HepG2 (cell line): ENCODE data around the gene FAM3A. TPM values are rescaled to one million over a fixed set of nuclear protein-coding genes. Genes with fewer than 3 reads are reported as not detected.
A peak's percentile ranks its signal among the peaks of the same experiment; 100 is the strongest.

Source experiments
- ATAD3A ChIP-seq: sonication (generic); formaldehyde crosslinking; IDR thresholded peaks from 2 replicates; pipeline ENCODE4 v1.4.0; 2020; ENCODE audit warnings: missing genetic modification reagents
- CENPX ChIP-seq: sonication (generic); formaldehyde crosslinking; IDR thresholded peaks from 2 replicates; pipeline ENCODE4 v1.9.0; 2021; ENCODE audit warnings: mild to moderate bottlenecking, missing genetic modification reagents, moderate library complexity
- E2F1 ChIP-seq: sonication (generic); formaldehyde crosslinking; IDR thresholded peaks from 2 replicates; pipeline ENCODE4 v1.5.0; 2020; ENCODE audit warnings: missing genetic modification reagents
- ERF ChIP-seq: IDR thresholded peaks from 2 replicates; pipeline ENCODE4 v1.6.1; 2018; ENCODE audit warnings: missing biosample characterization, missing genetic modification reagents
- FOXP1 ChIP-seq, 2 experiments: fragments of 450-650 bp in 1 of 2; IDR thresholded peaks; 2 replicates each; pipeline ENCODE4 v1.6.1; 2017 to 2018; ENCODE audit warnings: antibody characterized with exemption in 1 of 2
- HDAC2 ChIP-seq: sonication (generic); formaldehyde crosslinking; IDR thresholded peaks from 2 replicates; pipeline ENCODE4 v1.4.0; 2020; ENCODE audit warnings: missing genetic modification reagents
- HNF4G ChIP-seq, 2 experiments: sonication (generic) in 1 of 2; formaldehyde crosslinking in 1 of 2; IDR thresholded peaks; 2 replicates each; pipeline versions ENCODE4 v1.4.0 to v1.6.1; 2011 to 2020; ENCODE audit warnings: borderline replicate concordance in 2 of 2, low read depth in 2 of 2, mild to moderate bottlenecking in 2 of 2, low read length in 1 of 2, missing genetic modification reagents in 1 of 2, moderate library complexity in 1 of 2
- IKZF4 ChIP-seq: sonication (generic); formaldehyde crosslinking; IDR thresholded peaks from 2 replicates; pipeline ENCODE4 v1.5.1; 2020; ENCODE audit warnings: borderline replicate concordance, mild to moderate bottlenecking, low read depth, missing genetic modification reagents; ENCODE audit errors: not compliant biosample characterization
- MAX ChIP-seq: IDR thresholded peaks from 2 replicates; pipeline ENCODE4 v1.6.1; 2012; ENCODE audit warnings: inconsistent platforms
- NFKB2 ChIP-seq: sonication (generic); formaldehyde crosslinking; IDR thresholded peaks from 2 replicates; pipeline ENCODE4 v1.4.0; 2020; ENCODE audit warnings: missing genetic modification reagents, borderline replicate concordance
- NFRKB ChIP-seq: fragments of 450-650 bp; IDR thresholded peaks from 2 replicates; pipeline ENCODE4 v1.6.1; 2017
- PHF8 ChIP-seq: sonication (generic); formaldehyde crosslinking; IDR thresholded peaks from 2 replicates; pipeline ENCODE4 v1.5.0; 2020; ENCODE audit warnings: missing genetic modification reagents
- ZNF234 ChIP-seq: sonication (generic); formaldehyde crosslinking; conservative IDR thresholded peaks from 2 replicates; pipeline ENCODE4 v1.5.1; 2020; ENCODE audit warnings: mild to moderate bottlenecking, missing genetic modification reagents
- ZNF317 ChIP-seq: sonication (generic); formaldehyde crosslinking; IDR thresholded peaks from 2 replicates; pipeline ENCODE4 v1.5.0; 2020; ENCODE audit warnings: mild to moderate bottlenecking, missing genetic modification reagents
- ZNF503 ChIP-seq: sonication (generic); formaldehyde crosslinking; IDR thresholded peaks from 2 replicates; pipeline ENCODE4 v1.4.0; 2020; ENCODE audit warnings: missing genetic modification reagents
- ZNF543 ChIP-seq: sonication (generic); formaldehyde crosslinking; IDR thresholded peaks from 2 replicates; pipeline ENCODE4 v1.4.0; 2020; ENCODE audit warnings: mild to moderate bottlenecking, missing genetic modification reagents
- ZNF652 ChIP-seq: IDR thresholded peaks from 2 replicates; pipeline ENCODE4 v1.6.1; 2016; ENCODE audit warnings: low read depth, borderline replicate concordance
- ZNF746 ChIP-seq: sonication (generic); formaldehyde crosslinking; IDR thresholded peaks from 2 replicates; pipeline ENCODE4 v1.8.0; 2022; ENCODE audit warnings: mild to moderate bottlenecking, missing genetic modification reagents
- ZSCAN22 ChIP-seq: sonication (generic); formaldehyde crosslinking; IDR thresholded peaks from 2 replicates; pipeline ENCODE4 v1.4.0; 2020; ENCODE audit warnings: mild to moderate bottlenecking, missing genetic modification reagents
- polyA plus RNA-seq, 8 experiments: library from polyadenylated mRNA; depleted of rRNA in 3 of 8; stranded (reverse) in 7 of 8; unstranded in 1 of 8; fragments of >200 nt; fragmentation: Illumina TruSeq in 4 of 8; extraction: Trizol in 4 of 8; gene quantifications; 2 replicates each; pipeline versions ENCODE4 v1.2.1 to v1.2.3, GENCODE V29; 2011 to 2016; ENCODE audit warnings: low read depth in 4 of 8, missing spikeins in 1 of 8, mixed read lengths in 1 of 8; ENCODE audit not compliant: insufficient read depth in 1 of 8
- total RNA-seq, 5 experiments: library from RNA; depleted of rRNA; stranded (reverse); fragments of >200 nt; fragmentation: Illumina TruSeq; extraction: Trizol; gene quantifications; 2 replicates each; pipeline ENCODE4 v1.2.3, GENCODE V29; 2016; ENCODE audit warnings: low read depth in 1 of 5
- TF ChIP-seq, protein P1 (sequence below): sonication (generic); formaldehyde crosslinking; conservative IDR thresholded peaks from 2 replicates; pipeline ENCODE4 v1.4.0; 2020; ENCODE audit warnings: missing genetic modification reagents

FAM3A gene
- total and polyA plus RNA-seq, 2 of the 13 experiments (the other 11 are each of a cell fraction or from before 2014, with no cell fraction given): 11.2 to 22.7 TPM

- TF ChIP-seq E2F1 (CRISPR knock-in tag) (no peak), FOXP1 (IDR thresholded peaks at IDR 0.05) (no peak), FOXP1 (CRISPR knock-in tag; IDR thresholded peaks at IDR 0.05) (peak; percentile 16; the same call in 1 of the 2 replicates), CENPX (CRISPR knock-in tag) (no peak), ZNF746 (CRISPR knock-in tag) (no peak; the same call in 1 of the 2 replicates), ATAD3A (CRISPR knock-in tag) (no peak), HNF4G (IDR thresholded peaks at IDR 0.05; ENCODE audit: borderline replicate concordance, low read depth, low read length) (no peak; the same call in 1 of the 2 replicates), HNF4G (CRISPR knock-in tag; IDR thresholded peaks at IDR 0.05; ENCODE audit: borderline replicate concordance, low read depth) (no peak), IKZF4 (CRISPR knock-in tag) (no peak), ERF (CRISPR knock-in tag) (peak; percentile 46; the same call in 1 of the 2 replicates), ZNF543 (no peak), PHF8 (no peak), NFRKB (no peak), HDAC2 (CRISPR knock-in tag) (peak; percentile 44; the same call in 1 of the 2 replicates), ZSCAN22 (CRISPR knock-in tag) (no peak), ZNF317 (no peak), ZNF234 (no peak), NFKB2 (CRISPR knock-in tag) (no peak), ZNF652 (no peak), ZNF503 (CRISPR knock-in tag) (0 out of 2 replicates have a peak, but pooled peaks have one; percentile 49), MAX (no peak)
- TF ChIP-seq, protein P1, sequence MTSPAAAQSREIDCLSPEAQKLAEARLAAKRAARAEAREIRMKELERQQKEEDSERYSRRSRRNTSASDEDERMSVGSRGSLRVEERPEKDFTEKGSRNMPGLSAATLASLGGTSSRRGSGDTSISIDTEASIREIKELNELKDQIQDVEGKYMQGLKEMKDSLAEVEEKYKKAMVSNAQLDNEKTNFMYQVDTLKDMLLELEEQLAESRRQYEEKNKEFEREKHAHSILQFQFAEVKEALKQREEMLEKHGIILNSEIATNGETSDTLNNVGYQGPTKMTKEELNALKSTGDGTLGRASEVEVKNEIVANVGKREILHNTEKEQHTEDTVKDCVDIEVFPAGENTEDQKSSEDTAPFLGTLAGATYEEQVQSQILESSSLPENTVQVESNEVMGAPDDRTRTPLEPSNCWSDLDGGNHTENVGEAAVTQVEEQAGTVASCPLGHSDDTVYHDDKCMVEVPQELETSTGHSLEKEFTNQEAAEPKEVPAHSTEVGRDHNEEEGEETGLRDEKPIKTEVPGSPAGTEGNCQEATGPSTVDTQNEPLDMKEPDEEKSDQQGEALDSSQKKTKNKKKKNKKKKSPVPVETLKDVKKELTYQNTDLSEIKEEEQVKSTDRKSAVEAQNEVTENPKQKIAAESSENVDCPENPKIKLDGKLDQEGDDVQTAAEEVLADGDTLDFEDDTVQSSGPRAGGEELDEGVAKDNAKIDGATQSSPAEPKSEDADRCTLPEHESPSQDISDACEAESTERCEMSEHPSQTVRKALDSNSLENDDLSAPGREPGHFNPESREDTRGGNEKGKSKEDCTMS (CRISPR knock-in tag): no peak
These were observed 26.1 kb upstream of the FAM3A start (continued) for GRCh38 chrX:154541896-154542722.
